ENCODE results near the gene COQ10A. TPM values are rescaled to one million over a fixed set of nuclear protein-coding genes. Genes with fewer than 3 reads are reported as not detected.
A peak's percentile ranks its signal among the peaks of the same experiment; 100 is the strongest.
"Not testable (repeated sequence)": the region's sequence is repeated elsewhere in the genome, so short reads cannot be mapped to it uniquely, and the experiment has no call there.

COQ10A gene
- total RNA-seq, 1 experiment from 2014 or later, result 13.4 TPM

DNA sequence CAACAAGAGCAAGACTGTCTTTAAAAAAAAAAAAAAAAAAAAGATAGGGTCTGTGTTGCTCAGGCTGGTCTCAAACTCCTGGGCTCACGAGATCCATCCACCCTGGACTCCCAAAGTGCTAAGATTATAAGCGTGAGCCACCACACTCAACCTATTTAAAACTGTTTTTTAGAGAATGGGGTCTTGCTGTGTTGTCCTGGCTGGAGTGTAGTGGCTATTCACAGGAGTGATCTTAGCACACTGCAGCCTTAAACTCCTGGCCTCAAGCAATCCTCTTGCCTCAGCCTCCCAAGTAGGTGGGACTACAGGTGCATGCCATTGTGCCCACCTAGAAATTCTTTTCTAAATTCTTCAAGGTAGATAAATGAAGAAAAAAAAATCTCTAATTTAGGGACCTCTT, 7.6 kb downstream of the COQ10A start:
- Histone ChIP-seq H3K27me3 (replicated peaks) (no peaks in the 10 kb centered on the region), H3K4me1 (replicated peaks) (no peaks in the 10 kb centered on the region), H3K9me3 (replicated peaks) (no peaks in the 10 kb centered on the region), H3K36me3 (peaks cover 87% of the 10 kb centered on the region), H3K4me3 (no peak overlapping the region), H3K27ac (no peak overlapping the region)
- DNase-seq (ENCODE audit: low read depth in 1 of 2, low spot score in 2 of 2), result no peak

GRCh38 chr12:56278905-56279304, 12.2 kb downstream of the COQ10A start:
- Histone ChIP-seq H3K36me3 (peaks cover 95% of the 10 kb centered on the region), H3K4me1 (replicated peaks) (no peaks in the 10 kb centered on the region), H3K4me3 (no peak overlapping the region), H3K9me3 (replicated peaks) (no peaks in the 10 kb centered on the region), H3K27ac (no peak overlapping the region), H3K27me3 (replicated peaks) (no peaks in the 10 kb centered on the region)
- no peak for DNase-seq (ENCODE audit: low read depth in 1 of 2, low spot score in 2 of 2)

GRCh38 chr12:56280849-56281248, 14.1 kb downstream of the COQ10A start:
- Histone ChIP-seq H3K27me3 (replicated peaks) (no peaks in the 10 kb centered on the region), H3K36me3 (peaks cover 93% of the 10 kb centered on the region), H3K27ac (no peak overlapping the region), H3K4me3 (no peak overlapping the region), H3K9me3 (replicated peaks) (no peaks in the 10 kb centered on the region), H3K4me1 (replicated peaks) (no peaks in the 10 kb centered on the region)
- no peak for DNase-seq (ENCODE audit: low read depth in 1 of 2, low spot score in 2 of 2)

GRCh38 chr12:56282030-56282429, 15.3 kb downstream of the COQ10A start:
- H3K27ac ChIP-seq, result no peak overlapping the region
- peaks cover 93% of the 10 kb centered on the region for H3K36me3 ChIP-seq
- H3K4me1 ChIP-seq (replicated peaks), result no peaks in the 10 kb centered on the region
- H3K9me3 ChIP-seq (replicated peaks), result no peaks in the 10 kb centered on the region
- no peak overlapping the region for H3K4me3 ChIP-seq
- no peaks in the 10 kb centered on the region for H3K27me3 ChIP-seq (replicated peaks)
- DNase-seq (ENCODE audit: low read depth in 1 of 2, low spot score in 2 of 2), result no peak

- Histone ChIP-seq H3K9me3 (replicated peaks) (no peaks in the 10 kb centered on the region), H3K27ac (no peak overlapping the region), H3K27me3 (replicated peaks) (no peaks in the 10 kb centered on the region), H3K4me3 (no peak overlapping the region), H3K4me1 (replicated peaks) (no peaks in the 10 kb centered on the region), H3K36me3 (peaks cover 93% of the 10 kb centered on the region)
- DNase-seq (ENCODE audit: low read depth in 1 of 2, low spot score in 2 of 2), result no peak
These were observed 15.8 kb downstream of the COQ10A start for GRCh38 chr12:56282579-56282978.

DNA sequence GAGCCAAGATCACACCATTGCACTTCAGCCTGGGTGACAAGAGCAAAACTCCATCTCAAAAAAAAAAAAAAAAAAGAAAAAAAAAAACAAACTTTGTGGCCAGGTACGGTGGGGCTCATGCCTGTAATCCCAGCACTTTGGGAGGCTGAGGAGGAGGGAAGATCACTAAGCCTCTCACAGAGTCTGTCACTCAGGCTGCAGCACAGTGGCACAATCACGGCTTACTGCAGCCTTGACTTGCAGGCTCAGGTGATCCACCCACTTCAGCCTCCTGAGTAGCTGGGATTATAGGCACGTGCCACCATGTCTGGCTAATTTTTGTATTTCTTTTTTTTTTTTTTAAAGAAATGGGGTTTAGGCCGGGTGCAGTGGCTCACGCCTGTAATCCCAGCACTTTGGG, 17.5 kb downstream of the COQ10A start:
- H3K9me3 ChIP-seq (replicated peaks); H3K4me3 ChIP-seq; H3K27me3 ChIP-seq (replicated peaks); DNase-seq (ENCODE audit: low read depth in 1 of 2, low spot score in 2 of 2); H3K4me1 ChIP-seq (replicated peaks); H3K27ac ChIP-seq: not testable (repeated sequence)
- H3K36me3 ChIP-seq, result peaks cover 85% of the 10 kb centered on the region

- Histone ChIP-seq H3K4me1 (replicated peaks) (no peaks in the 10 kb centered on the region), H3K27ac (no peak overlapping the region), H3K4me3 (no peak overlapping the region), H3K36me3 (peaks cover 84% of the 10 kb centered on the region), H3K27me3 (replicated peaks) (no peaks in the 10 kb centered on the region), H3K9me3 (replicated peaks) (no peaks in the 10 kb centered on the region)
- DNase-seq (ENCODE audit: low read depth in 1 of 2, low spot score in 2 of 2), result no peak
These were observed 19.5 kb downstream of the COQ10A start for GRCh38 chr12:56286044-56286830.

- no peaks in the 10 kb centered on the region for H3K27me3 ChIP-seq (replicated peaks)
- no peak overlapping the region for H3K27ac ChIP-seq
- H3K4me3 ChIP-seq, result no peak overlapping the region
- no peaks in the 10 kb centered on the region for H3K4me1 ChIP-seq (replicated peaks)
- no peaks in the 10 kb centered on the region for H3K9me3 ChIP-seq (replicated peaks)
- H3K36me3 ChIP-seq, result peaks cover 74% of the 10 kb centered on the region
- no peak for DNase-seq (ENCODE audit: low read depth in 1 of 2, low spot score in 2 of 2)
These were observed 22.1 kb downstream of the COQ10A start for GRCh38 chr12:56288705-56289387.

- Histone ChIP-seq H3K27me3 (replicated peaks) (no peaks in the 10 kb centered on the region), H3K36me3 (peaks cover 68% of the 10 kb centered on the region), H3K9me3 (replicated peaks) (no peaks in the 10 kb centered on the region), H3K27ac (no peak overlapping the region), H3K4me1 (replicated peaks) (peaks cover 3% of the 10 kb centered on the region; the same call in 1 of the 2 replicates), H3K4me3 (no peak overlapping the region)
- no peak for DNase-seq (ENCODE audit: low read depth in 1 of 2, low spot score in 2 of 2)
These were observed 27.1 kb downstream of the COQ10A start for GRCh38 chr12:56293795-56294194.

DNA sequence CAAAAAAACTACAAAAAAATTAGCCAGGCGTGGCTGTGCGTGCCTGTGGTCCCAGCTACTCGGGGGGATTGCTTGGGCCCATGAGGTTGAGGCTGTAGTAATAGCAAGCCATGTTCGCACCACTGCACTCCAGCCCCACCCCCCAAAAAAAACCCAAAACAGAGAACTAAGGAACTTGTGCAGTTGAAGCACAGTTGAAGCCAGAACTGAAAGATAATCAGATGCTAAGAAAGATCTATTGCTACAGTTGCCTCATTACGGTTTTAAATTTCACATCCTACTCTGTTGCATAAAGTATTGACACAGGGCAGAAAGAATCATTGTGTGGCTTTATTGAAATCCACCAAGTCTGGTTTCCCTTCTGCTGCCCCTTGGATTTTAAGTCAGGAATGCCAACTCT, 29.6 kb downstream of the COQ10A start:
- DNase-seq (ENCODE audit: low read depth in 1 of 2, low spot score in 2 of 2), result no peak
- H3K4me3 ChIP-seq, result no peak overlapping the region
- H3K27ac ChIP-seq, result no peak overlapping the region
- H3K36me3 ChIP-seq, result peaks cover 58% of the 10 kb centered on the region
- H3K4me1 ChIP-seq (replicated peaks), result peaks cover 10% of the 10 kb centered on the region
- H3K27me3 ChIP-seq (replicated peaks), result no peaks in the 10 kb centered on the region
- no peaks in the 10 kb centered on the region for H3K9me3 ChIP-seq (replicated peaks)

DNA sequence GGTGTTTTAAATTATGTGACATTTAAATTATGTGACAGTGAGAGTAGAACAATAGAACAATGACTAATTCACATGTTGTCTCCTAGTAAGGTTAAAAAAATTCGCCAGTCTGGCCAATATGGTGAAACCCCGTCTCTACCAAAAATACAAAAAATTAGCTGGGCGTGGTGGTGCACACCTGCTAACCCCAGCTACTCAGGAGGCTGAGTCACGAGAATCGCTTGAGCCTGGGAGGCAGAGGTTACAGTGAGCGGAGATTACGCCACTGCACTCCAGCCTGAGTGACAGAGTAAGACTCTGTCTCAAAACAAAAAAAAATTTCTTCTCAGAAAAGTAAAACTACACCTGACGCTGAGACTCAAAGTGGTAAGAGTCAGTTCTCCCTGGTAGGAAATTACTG, 30.7 kb downstream of the COQ10A start:
- DNase-seq (ENCODE audit: low read depth in 1 of 2, low spot score in 2 of 2), result no peak
- Histone ChIP-seq H3K4me3 (no peak overlapping the region), H3K27me3 (replicated peaks) (no peaks in the 10 kb centered on the region), H3K9me3 (replicated peaks) (no peaks in the 10 kb centered on the region), H3K36me3 (peaks cover 47% of the 10 kb centered on the region), H3K4me1 (replicated peaks) (peaks cover 10% of the 10 kb centered on the region), H3K27ac (no peak overlapping the region)

DNA sequence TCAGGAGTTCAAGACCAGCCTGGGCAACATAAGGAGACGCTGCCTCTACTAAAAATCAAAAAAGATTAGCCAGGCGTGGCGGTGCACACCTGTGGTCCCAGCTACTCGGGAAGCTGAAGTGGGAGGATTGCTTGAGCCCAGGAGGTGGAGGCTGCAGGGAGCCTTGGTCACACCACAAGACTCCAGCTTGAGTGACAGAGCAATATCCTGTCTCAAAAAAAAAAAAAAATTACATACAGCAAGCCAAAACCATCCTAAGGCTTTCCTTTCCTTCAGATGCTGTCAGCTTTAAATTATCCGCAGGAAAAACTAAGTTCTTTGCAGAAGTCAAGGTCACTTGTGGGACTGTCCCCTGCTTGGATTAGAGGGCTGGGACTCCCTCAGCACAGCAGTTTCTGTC, 32.1 kb downstream of the COQ10A start:
- H3K4me1 ChIP-seq (replicated peaks), result peaks cover 10% of the 10 kb centered on the region
- no peaks in the 10 kb centered on the region for H3K9me3 ChIP-seq (replicated peaks)
- no peak for DNase-seq (ENCODE audit: low read depth in 1 of 2, low spot score in 2 of 2)
- no peak overlapping the region for H3K27ac ChIP-seq
- no peaks in the 10 kb centered on the region for H3K27me3 ChIP-seq (replicated peaks)
- peak overlapping the region; percentile 71 for H3K4me3 ChIP-seq
- peaks cover 43% of the 10 kb centered on the region for H3K36me3 ChIP-seq

DNA sequence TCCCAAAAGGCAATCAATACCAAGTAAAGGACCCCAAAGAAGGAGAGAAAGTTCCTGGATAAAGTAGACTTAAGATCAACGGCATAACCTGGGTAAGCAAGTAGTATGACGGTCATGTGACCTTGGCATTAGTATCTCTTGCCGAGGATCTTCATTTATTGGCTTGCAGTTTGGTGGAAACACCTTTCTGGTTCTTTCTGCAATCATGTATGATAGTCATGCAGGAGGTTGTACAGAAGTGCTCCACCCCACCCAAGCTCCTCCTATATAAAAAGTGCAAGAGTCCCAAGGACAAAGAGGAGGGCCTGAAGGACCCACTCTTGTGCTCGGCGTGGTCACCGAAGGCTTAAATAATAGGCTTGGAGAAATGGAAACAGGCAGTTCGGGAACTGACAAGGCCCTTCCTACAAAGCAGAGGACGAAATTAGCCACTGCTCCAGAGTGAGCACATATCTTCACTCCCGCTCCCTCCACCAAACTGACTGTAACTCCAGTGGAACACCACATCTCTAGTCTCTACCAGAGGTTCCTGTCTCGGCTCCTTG, 32.6 kb downstream of the COQ10A start:
- Histone ChIP-seq H3K4me1 (replicated peaks) (peaks cover 10% of the 10 kb centered on the region), H3K27ac (no peak overlapping the region), H3K9me3 (replicated peaks) (no peaks in the 10 kb centered on the region), H3K36me3 (peaks cover 45% of the 10 kb centered on the region), H3K4me3 (peak overlapping the region; percentile 71), H3K27me3 (replicated peaks) (no peaks in the 10 kb centered on the region)
- DNase-seq (ENCODE audit: low read depth in 1 of 2, low spot score in 2 of 2), result no peak
